Activated CD4-positive, alpha-beta memory T cell treated with anti-CD3 and anti-CD28 coated beads for 36 hours (primary cell): ENCODE data around the gene NDUFV2. TPM values are rescaled to one million over a fixed set of nuclear protein-coding genes. Genes with fewer than 3 reads are reported as not detected.

Experiments used
- total RNA-seq, 2 experiments: library from RNA; stranded (reverse); gene quantifications; one replicate each; pipeline ENCODE4 v1.2.3, GENCODE V29; 2021

Gene NDUFV2
- total RNA-seq, 2 experiments from 2014 or later: 535 to 552 TPM

Other genes with a start within 250 kb of the NDUFV2 start
- 10 to 100 TPM; 77.8 to 83.9 TPM for gene ANKRD12, start 34.1 kb downstream of the NDUFV2 start, total RNA-seq
- 10 to 100 TPM; 11.0 to 12.2 TPM for gene TWSG1, start 232.1 kb downstream of the NDUFV2 start, total RNA-seq